Stimulated activated CD8-positive, alpha-beta memory T cell treated with anti-CD3 and anti-CD28 coated beads, Interleukin-4, amount 100 ng/mL, for 24 hours (primary cell): ENCODE measurements around the gene ARHGAP44.
A peak's percentile ranks its signal among the peaks of the same experiment; 100 is the strongest.

Experiments used
- DNase-seq: peaks from one replicate; pipeline ENCODE4 v3.0.0-alpha.2; 2020; ENCODE audit warnings: low read depth

ARHGAP44 gene

GRCh38 chr17:13025687-13026086 is 236.4 kb downstream of the ARHGAP44 start:
- DNase-seq, result no peak

- no peak for DNase-seq
Measured at GRCh38 chr17:13027246-13027645, 237.9 kb downstream of the ARHGAP44 start.

GRCh38 chr17:13029340-13029739 is 240.0 kb downstream of the ARHGAP44 start:
- DNase-seq, result no peak

- DNase-seq, result no peak
Measured at GRCh38 chr17:13030056-13030455, 240.8 kb downstream of the ARHGAP44 start.

GRCh38 chr17:13030459-13031300 is 241.4 kb downstream of the ARHGAP44 start:
- no peak for DNase-seq

- peak; percentile 33 for DNase-seq
Measured at GRCh38 chr17:13031718-13032350, 242.5 kb downstream of the ARHGAP44 start.

GRCh38 chr17:13035420-13035819 is 246.1 kb downstream of the ARHGAP44 start:
- DNase-seq, result no peak

GRCh38 chr17:13036751-13037150 is 247.5 kb downstream of the ARHGAP44 start:
- DNase-seq, result no peak

- DNase-seq, result no peak
Measured at GRCh38 chr17:13038931-13039665, 249.8 kb downstream of the ARHGAP44 start.
